ENCODE results near the gene NPAS4. TPM values are rescaled to one million over a fixed set of nuclear protein-coding genes. Genes with fewer than 3 reads are reported as not detected.
A peak's percentile ranks its signal among the peaks of the same experiment; 100 is the strongest.

The NPAS4 gene
- total and polyA plus RNA-seq, 9 of the 15 experiments (the other 6 are each of a cell fraction or from before 2014, with no cell fraction given): not detected

- TF ChIP-seq NKRF (IDR thresholded peaks at IDR 0.05; ENCODE audit: borderline replicate concordance): peak; percentile 100
- TF ChIP-seq ZBTB40 (IDR thresholded peaks at IDR 0.05): peak; percentile 99
- TF ChIP-seq ZBTB40 (CRISPR knock-in tag; IDR thresholded peaks at IDR 0.05): peak; percentile 97
- TF ChIP-seq MAZ (CRISPR knock-in tag; conservative IDR thresholded peaks at IDR 0.05 in 1 of 2, IDR thresholded peaks at IDR 0.05 in 1 of 2): peak; percentile 95 to 100
- peak; percentile 94 for TF ChIP-seq ZNF174 (CRISPR knock-in tag; IDR thresholded peaks at IDR 0.05)
- no peak for TF ChIP-seq POU5F1 (IDR thresholded peaks at IDR 0.05; ENCODE audit: borderline replicate concordance, low read depth, low read length, partially characterized antibody)
- peak; percentile 97 for TF ChIP-seq BCL6 (CRISPR knock-in tag; IDR thresholded peaks at IDR 0.05)
- TF ChIP-seq ZNF707 (CRISPR knock-in tag; conservative IDR thresholded peaks at IDR 0.05): peak; percentile 91
- TF ChIP-seq RHOXF2B (CRISPR knock-in tag; conservative IDR thresholded peaks at IDR 0.05): 0 out of 2 replicates have a peak, but pooled peaks have one; percentile 44
- no peak; the same call in 1 of the 2 replicates for TF ChIP-seq JUNB (CRISPR knock-in tag; conservative IDR thresholded peaks at IDR 0.05)
- TF ChIP-seq NFE2L1 (tag; IDR thresholded peaks at IDR 0.05; ENCODE audit: borderline replicate concordance, low read depth): peak; percentile 63; the same call in 1 of the 2 replicates
- peak; percentile 58 for TF ChIP-seq TEAD4 (IDR thresholded peaks at IDR 0.05; ENCODE audit: low read length)
- TF ChIP-seq TEAD4 (CRISPR knock-in tag; IDR thresholded peaks at IDR 0.05; ENCODE audit: borderline replicate concordance): peak; percentile 100
- peak; percentile 95 for TF ChIP-seq CEBPG (CRISPR knock-in tag; IDR thresholded peaks at IDR 0.05)
- no peak for TF ChIP-seq CEBPG (tag; conservative IDR thresholded peaks at IDR 0.05 in 1 of 2, IDR thresholded peaks at IDR 0.05 in 1 of 2)
- peak; percentile 99 for TF ChIP-seq KLF6 (CRISPR knock-in tag; IDR thresholded peaks at IDR 0.05; ENCODE audit: borderline replicate concordance)
- TF ChIP-seq ASH1L (IDR thresholded peaks at IDR 0.05; ENCODE audit: borderline replicate concordance, low read depth, partially characterized antibody): no peak
Observed at GRCh38 chr11:66421492-66422205, 814 bp downstream of the NPAS4 start (continued).
